Activated CD4-positive, CD25-positive, alpha-beta regulatory T cell treated with anti-CD3 and anti-CD28 coated beads, Interleukin-2, amount 50 U/mL, for 24 hours (primary cell): ENCODE results near the gene CSMD2.

Experiments
- ATAC-seq, 2 donors: fragments of 150-1000 bp; cut with Tn5 transposase; one replicate each; pipeline ENCODE4 v1.10.0; 2021; ENCODE audit warnings: mild to moderate bottlenecking in 1 of 2, moderate library complexity in 1 of 2

Gene CSMD2

GRCh38 chr1:33736496-33736895 lies 428.5 kb downstream of the CSMD2 start:
- ATAC-seq, result no peak

- ATAC-seq, result no peak
These were observed 429.4 kb downstream of the CSMD2 start for GRCh38 chr1:33735624-33736023.

GRCh38 chr1:33727310-33727709 lies 437.7 kb downstream of the CSMD2 start:
- ATAC-seq, result no peak

GRCh38 chr1:33726274-33726804 lies 438.7 kb downstream of the CSMD2 start:
- no peak for ATAC-seq

GRCh38 chr1:33725556-33726160 lies 439.4 kb downstream of the CSMD2 start:
- ATAC-seq, result no peak

GRCh38 chr1:33725037-33725436 lies 440.0 kb downstream of the CSMD2 start:
- ATAC-seq, result no peak

- no peak for ATAC-seq
These were observed 440.7 kb downstream of the CSMD2 start for GRCh38 chr1:33724348-33724747.

- ATAC-seq, result no peak
These were observed 441.8 kb downstream of the CSMD2 start for GRCh38 chr1:33723251-33723650.

- no peak for ATAC-seq
These were observed 443.7 kb downstream of the CSMD2 start for GRCh38 chr1:33721301-33721815.

- no peak for ATAC-seq
These were observed 445.0 kb downstream of the CSMD2 start for GRCh38 chr1:33719771-33720670.

GRCh38 chr1:33719326-33719725 lies 445.7 kb downstream of the CSMD2 start:
- ATAC-seq, result no peak

GRCh38 chr1:33718186-33718585 lies 446.8 kb downstream of the CSMD2 start:
- no peak for ATAC-seq

GRCh38 chr1:33716976-33717688 lies 447.9 kb downstream of the CSMD2 start:
- ATAC-seq, result no peak

- ATAC-seq, result no peak
These were observed 449.7 kb downstream of the CSMD2 start for GRCh38 chr1:33715195-33715811.

- ATAC-seq, result no peak
These were observed 450.6 kb downstream of the CSMD2 start for GRCh38 chr1:33714421-33714820.

- no peak for ATAC-seq
These were observed 451.8 kb downstream of the CSMD2 start for GRCh38 chr1:33713058-33713877.

- ATAC-seq, result no peak
These were observed 452.8 kb downstream of the CSMD2 start for GRCh38 chr1:33712186-33712585.

GRCh38 chr1:33711511-33711910 lies 453.5 kb downstream of the CSMD2 start:
- no peak for ATAC-seq

GRCh38 chr1:33710967-33711366 lies 454.1 kb downstream of the CSMD2 start:
- no peak for ATAC-seq

- ATAC-seq, result no peak
These were observed 455.0 kb downstream of the CSMD2 start for GRCh38 chr1:33709783-33710718.
